Kidney (tissue), 14 donors: ENCODE results near the gene BEST4. TPM values are rescaled to one million over a fixed set of nuclear protein-coding genes. Genes with fewer than 3 reads are reported as not detected.
A peak's percentile ranks its signal among the peaks of the same experiment; 100 is the strongest.

Experiments used
- DNase-seq, 5 donors: peaks; one replicate each; pipeline ENCODE4 v3.0.0-alpha.2; 2013 to 2020
- FAIRE-seq: peaks from 2 replicates; lab custom pipeline; 2012; peaks lifted over from hg19 to GRCh38; lab: Jason Lieb, UNC
- H3K27ac ChIP-seq, 2 donors: one replicate each; pipeline ENCODE4 v1.7.0; 2013; ENCODE audit warnings: low read depth in 2 of 2, low read length in 2 of 2, inconsistent platforms in 1 of 2
- H3K27me3 ChIP-seq: one replicate; pipeline ENCODE4 v1.7.1; 2013; ENCODE audit warnings: low read length, inconsistent platforms; ENCODE audit not compliant: control insufficient read depth, insufficient read depth
- H3K36me3 ChIP-seq, 3 donors: one replicate each; pipeline versions ENCODE4 v1.7.0 to v1.7.1; 2013; ENCODE audit warnings: low read length in 3 of 3, control low read depth in 1 of 3, inconsistent platforms in 1 of 3; ENCODE audit not compliant: insufficient read depth in 3 of 3, control insufficient read depth in 2 of 3
- H3K4me1 ChIP-seq, 3 donors: one replicate each; pipeline versions ENCODE4 v1.7.0 to v1.7.1; 2013; ENCODE audit warnings: low read length in 3 of 3, inconsistent platforms in 1 of 3, low read depth in 1 of 3; ENCODE audit not compliant: control insufficient read depth in 2 of 3, insufficient read depth in 2 of 3
- H3K4me3 ChIP-seq, 3 donors: one replicate each; pipeline versions ENCODE4 v1.7.0 to v1.8.1; 2013; ENCODE audit warnings: low read length in 3 of 3, control low read depth in 1 of 3, inconsistent platforms in 1 of 3
- H3K9ac ChIP-seq, 3 donors: one replicate each; pipeline versions ENCODE4 v1.7.0 to v1.7.1; 2013; ENCODE audit warnings: low read length in 3 of 3, control low read depth in 1 of 3, inconsistent platforms in 1 of 3
- H3K9me3 ChIP-seq, 3 donors: one replicate each; pipeline versions ENCODE4 v1.7.0 to v1.7.1; 2013; ENCODE audit warnings: low read length in 3 of 3, control low read depth in 1 of 3, inconsistent platforms in 1 of 3; ENCODE audit not compliant: control insufficient read depth in 2 of 3, insufficient read depth in 1 of 3
- intact Hi-C: fragments of 100-400 bp; cut with DNase I; formaldehyde crosslinking; loops from one replicate; pipeline ENCODE4 v1.11.1; 2022
- polyA plus RNA-seq: library from polyadenylated mRNA; stranded (reverse); fragments of 350-450 nt; fragmentation: Illumina TruSeq; extraction: RNeasy Lipid Tissue Mini Kit (QIAGEN cat#74804); gene quantifications from one replicate; pipeline ENCODE4 v1.2.3, GENCODE V29; 2014; ENCODE audit warnings: low read depth, low replicate concordance; ENCODE audit not compliant: insufficient read depth
- total RNA-seq: library from RNA; stranded (reverse); fragmentation: NEBNext Ultra II Directional; extraction: Animal tissue kit (Norgen Biotek cat#: 25700); gene quantifications from one replicate; pipeline ENCODE4 v1.2.1, GENCODE V29; 2021
- TF ChIP-seq, protein P1 (sequence below): IDR thresholded peaks from 3 replicates; pipeline ENCODE4 v1.5.1; 2012; ENCODE audit warnings: mild to moderate bottlenecking, moderate library complexity, borderline replicate concordance; ENCODE audit not compliant: insufficient read depth; ENCODE audit errors: extremely low read depth
- donor health status: control.
- donor health status: control.
- donor health status: control.
- donor health status: control.
- donor health status: control.
- donor health status: DM: yes; HTN: yes; CAD: no.
- donor health status: Normal renal cell carcinoma (clear cell type).

The BEST4 gene
- total and polyA plus RNA-seq, 2 donors from 2014 or later: 0.37 to 0.50 TPM

- Histone ChIP-seq H3K9me3 (no peaks in the 10 kb centered on the region), H3K4me3 (no peak overlapping the region), H3K4me1 (peaks cover 0 to 12% (median 0%) of the 10 kb centered on the region in 3 donors), H3K9ac (no peak overlapping the region), H3K27ac (no peak overlapping the region), H3K36me3 (no peaks in the 10 kb centered on the region), H3K27me3 (no peaks in the 10 kb centered on the region)
- TF ChIP-seq, protein P1, sequence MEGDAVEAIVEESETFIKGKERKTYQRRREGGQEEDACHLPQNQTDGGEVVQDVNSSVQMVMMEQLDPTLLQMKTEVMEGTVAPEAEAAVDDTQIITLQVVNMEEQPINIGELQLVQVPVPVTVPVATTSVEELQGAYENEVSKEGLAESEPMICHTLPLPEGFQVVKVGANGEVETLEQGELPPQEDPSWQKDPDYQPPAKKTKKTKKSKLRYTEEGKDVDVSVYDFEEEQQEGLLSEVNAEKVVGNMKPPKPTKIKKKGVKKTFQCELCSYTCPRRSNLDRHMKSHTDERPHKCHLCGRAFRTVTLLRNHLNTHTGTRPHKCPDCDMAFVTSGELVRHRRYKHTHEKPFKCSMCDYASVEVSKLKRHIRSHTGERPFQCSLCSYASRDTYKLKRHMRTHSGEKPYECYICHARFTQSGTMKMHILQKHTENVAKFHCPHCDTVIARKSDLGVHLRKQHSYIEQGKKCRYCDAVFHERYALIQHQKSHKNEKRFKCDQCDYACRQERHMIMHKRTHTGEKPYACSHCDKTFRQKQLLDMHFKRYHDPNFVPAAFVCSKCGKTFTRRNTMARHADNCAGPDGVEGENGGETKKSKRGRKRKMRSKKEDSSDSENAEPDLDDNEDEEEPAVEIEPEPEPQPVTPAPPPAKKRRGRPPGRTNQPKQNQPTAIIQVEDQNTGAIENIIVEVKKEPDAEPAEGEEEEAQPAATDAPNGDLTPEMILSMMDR: no peak
- DNase-seq (peak in 1 of 5 donors; percentile 65), FAIRE-seq (no peak)
- intact Hi-C loops: no loop called here
Observed at GRCh38 chr1:44822131-44822701, 34.2 kb upstream of the BEST4 start.

- TF ChIP-seq, protein P1: no peak
- Histone ChIP-seq H3K4me1 (peaks cover 0 to 12% (median 0%) of the 10 kb centered on the region in 3 donors), H3K9ac (no peak overlapping the region), H3K27ac (no peak overlapping the region), H3K27me3 (no peaks in the 10 kb centered on the region), H3K4me3 (no peak overlapping the region), H3K36me3 (no peaks in the 10 kb centered on the region), H3K9me3 (no peaks in the 10 kb centered on the region)
- FAIRE-seq (no peak), DNase-seq (peak in 1 of 5 donors; percentile 52)
- intact Hi-C loops: no loop called here
Observed at GRCh38 chr1:44821240-44821715, 33.3 kb upstream of the BEST4 start.

DNA sequence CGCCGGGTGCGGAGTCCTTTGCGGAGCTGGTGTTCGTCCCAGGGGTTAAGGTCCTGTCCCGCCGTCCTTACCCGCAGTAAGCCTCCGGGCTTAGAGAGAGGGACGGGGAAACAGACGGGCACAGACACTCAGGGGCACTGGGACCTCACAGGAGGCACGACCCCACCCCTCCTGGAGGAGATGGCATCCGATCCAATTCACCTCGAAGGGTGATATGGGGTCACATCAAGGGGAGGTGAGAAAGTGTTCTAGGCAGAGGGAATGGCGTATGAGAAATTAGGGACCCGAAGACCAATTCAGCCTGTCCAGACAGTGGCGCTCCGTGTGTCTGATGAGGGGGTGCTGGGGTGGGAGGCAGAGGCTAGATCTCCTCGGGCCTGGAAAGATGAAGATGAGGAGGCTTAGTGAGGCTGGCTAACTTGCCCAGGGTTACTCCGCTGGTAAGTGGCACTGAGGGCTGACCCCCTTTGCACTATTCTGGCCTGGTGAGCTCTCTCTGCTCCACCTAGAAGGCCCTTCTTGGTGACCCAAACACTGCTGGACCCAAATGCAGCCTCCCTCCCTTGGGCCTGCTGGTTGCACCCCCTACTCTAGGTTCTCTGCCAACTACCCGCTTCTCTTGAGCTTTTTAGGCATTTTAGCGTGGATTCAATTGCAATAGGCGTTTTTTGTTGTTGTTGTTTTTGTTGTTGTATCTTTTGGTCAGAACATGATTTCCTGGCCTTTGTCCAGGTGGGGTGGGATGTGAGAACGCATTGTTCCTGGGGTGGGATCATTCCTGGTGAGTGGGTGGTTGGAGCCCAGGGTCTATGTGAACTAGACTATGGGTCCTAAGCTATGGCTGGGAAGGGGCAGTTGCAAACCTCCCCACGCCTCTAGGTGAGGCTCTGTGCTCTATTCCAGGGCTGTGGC is 32.6 kb upstream of the BEST4 start:
- intact Hi-C loops: no loop called here
- H3K9ac ChIP-seq: peak overlapping the region; percentile 74 to 98 (median 96)
- DNase-seq: peak in 1 of 5 donors; percentile 70
- TF ChIP-seq, protein P1: no peak
- H3K9me3 ChIP-seq: no peaks in the 10 kb centered on the region
- FAIRE-seq: no peak
- H3K36me3 ChIP-seq: no peaks in the 10 kb centered on the region
- peak overlapping the region; percentile 97 to 98 for H3K27ac ChIP-seq
- H3K27me3 ChIP-seq: no peaks in the 10 kb centered on the region
- peak overlapping the region; percentile 78 to 87 (median 79) for H3K4me3 ChIP-seq
- peaks cover 0 to 12% (median 0%) of the 10 kb centered on the region in 3 donors for H3K4me1 ChIP-seq
